KMS-11 (cell line): Measurements from ENCODE around the gene CD247.

Experiments used
- H2AFZ ChIP-seq: fragments of 200-600 bp; sonication (generic); 2 replicates; pipeline ENCODE4 v1.6.1; 2016; ENCODE audit warnings: antibody characterized with exemption, mixed run types, low read depth
- H3K27ac ChIP-seq: fragments of 200-600 bp; sonication (generic); 2 replicates; pipeline ENCODE4 v1.6.1; 2016; ENCODE audit warnings: mild to moderate bottlenecking, mixed run types
- H3K27me3 ChIP-seq: fragments of 200-600 bp; sonication (generic); 2 replicates; pipeline ENCODE4 v1.6.1; 2017; ENCODE audit warnings: mild to moderate bottlenecking, low read depth, mixed run types, moderate library complexity; ENCODE audit not compliant: insufficient read depth
- H3K36me3 ChIP-seq: fragments of 200-600 bp; sonication (generic); 2 replicates; pipeline ENCODE4 v1.6.1; 2017; ENCODE audit warnings: mild to moderate bottlenecking, mixed run types; ENCODE audit not compliant: insufficient read depth
- H3K4me1 ChIP-seq: fragments of 200-600 bp; sonication (generic); 2 replicates; pipeline ENCODE4 v1.6.1; 2016; ENCODE audit warnings: mild to moderate bottlenecking, low read depth, mixed run types; ENCODE audit not compliant: poor library complexity, severe bottlenecking
- H3K4me2 ChIP-seq: fragments of 200-600 bp; sonication (generic); 2 replicates; pipeline ENCODE4 v1.7.0; 2016; ENCODE audit warnings: mild to moderate bottlenecking, mixed run types
- H3K4me3 ChIP-seq: fragments of 200-600 bp; sonication (generic); IDR thresholded peaks from 2 replicates; pipeline ENCODE4 v1.6.1; 2017; ENCODE audit warnings: low read depth, low read length, mixed read lengths; ENCODE audit not compliant: insufficient read depth
- H3K79me2 ChIP-seq: fragments of 200-600 bp; sonication (generic); 2 replicates; pipeline ENCODE4 v1.6.1; 2016; ENCODE audit warnings: low read depth, mixed run types; ENCODE audit not compliant: insufficient read depth
- H3K9ac ChIP-seq: fragments of 200-600 bp; sonication (generic); 2 replicates; pipeline ENCODE4 v1.6.1; 2016; ENCODE audit warnings: mild to moderate bottlenecking, mixed run types
- H4K20me1 ChIP-seq: fragments of 200-600 bp; sonication (generic); 2 replicates; pipeline ENCODE4 v1.6.1; 2016; ENCODE audit warnings: mild to moderate bottlenecking, mixed run types; ENCODE audit not compliant: insufficient read depth
- CTCF ChIP-seq: fragments of 200-600 bp; sonication (generic); conservative IDR thresholded peaks from 2 replicates; pipeline ENCODE4 v1.6.1; 2017; ENCODE audit warnings: low read depth, mild to moderate bottlenecking, antibody characterized with exemption, low read length, moderate library complexity, mixed read lengths

The CD247 gene

GRCh38 chr1:167413328-167413727 lies 105.0 kb downstream of the CD247 start:
- H3K36me3 ChIP-seq = no peaks in the 10 kb centered on the region
- no peak overlapping the region for H3K4me2 ChIP-seq
- no peaks in the 10 kb centered on the region for H3K4me1 ChIP-seq
- H2AFZ ChIP-seq = no peak overlapping the region
- H4K20me1 ChIP-seq = no peaks in the 10 kb centered on the region
- H3K27me3 ChIP-seq = no peaks in the 10 kb centered on the region
- no peaks in the 10 kb centered on the region for H3K79me2 ChIP-seq
- no peak overlapping the region for H3K4me3 ChIP-seq
- H3K9ac ChIP-seq = no peak overlapping the region
- no peak for TF ChIP-seq CTCF
- H3K27ac ChIP-seq = no peak overlapping the region

- no peak overlapping the region for H3K4me2 ChIP-seq
- H3K27me3 ChIP-seq = no peaks in the 10 kb centered on the region
- no peaks in the 10 kb centered on the region for H3K4me1 ChIP-seq
- TF ChIP-seq CTCF = no peak
- H4K20me1 ChIP-seq = no peaks in the 10 kb centered on the region
- no peaks in the 10 kb centered on the region for H3K79me2 ChIP-seq
- no peak overlapping the region for H3K4me3 ChIP-seq
- no peaks in the 10 kb centered on the region for H3K36me3 ChIP-seq
- H3K9ac ChIP-seq = no peak overlapping the region
- no peak overlapping the region for H3K27ac ChIP-seq
- no peak overlapping the region for H2AFZ ChIP-seq
Measured at GRCh38 chr1:167412920-167413319, 105.4 kb downstream of the CD247 start.

- Histone ChIP-seq H3K27me3 (no peaks in the 10 kb centered on the region), H3K4me3 (no peak overlapping the region), H2AFZ (no peak overlapping the region), H3K36me3 (no peaks in the 10 kb centered on the region), H3K27ac (no peak overlapping the region), H3K4me1 (no peaks in the 10 kb centered on the region), H3K4me2 (no peak overlapping the region), H4K20me1 (no peaks in the 10 kb centered on the region), H3K9ac (no peak overlapping the region), H3K79me2 (no peaks in the 10 kb centered on the region)
- no peak for TF ChIP-seq CTCF
Measured at GRCh38 chr1:167412072-167412471, 106.3 kb downstream of the CD247 start.

- TF ChIP-seq CTCF = peak; percentile 38; the same call in 1 of the 2 replicates
- H2AFZ ChIP-seq = no peak overlapping the region
- H3K27ac ChIP-seq = no peak overlapping the region
- H3K4me3 ChIP-seq = no peak overlapping the region
- H3K4me1 ChIP-seq = no peaks in the 10 kb centered on the region
- no peak overlapping the region for H3K9ac ChIP-seq
- H3K27me3 ChIP-seq = no peaks in the 10 kb centered on the region
- no peaks in the 10 kb centered on the region for H4K20me1 ChIP-seq
- H3K79me2 ChIP-seq = no peaks in the 10 kb centered on the region
- H3K36me3 ChIP-seq = no peaks in the 10 kb centered on the region
- H3K4me2 ChIP-seq = no peak overlapping the region
Measured at GRCh38 chr1:167409183-167409582, 109.1 kb downstream of the CD247 start.

GRCh38 chr1:167408355-167408754 lies 110.0 kb downstream of the CD247 start:
- H2AFZ ChIP-seq = no peak overlapping the region
- H3K4me1 ChIP-seq = no peaks in the 10 kb centered on the region
- no peak overlapping the region for H3K27ac ChIP-seq
- no peak overlapping the region for H3K4me2 ChIP-seq
- no peak for TF ChIP-seq CTCF
- no peaks in the 10 kb centered on the region for H3K79me2 ChIP-seq
- H3K36me3 ChIP-seq = no peaks in the 10 kb centered on the region
- no peaks in the 10 kb centered on the region for H3K27me3 ChIP-seq
- no peak overlapping the region for H3K4me3 ChIP-seq
- no peaks in the 10 kb centered on the region for H4K20me1 ChIP-seq
- H3K9ac ChIP-seq = no peak overlapping the region
